ENCODE data around the gene C4A.
"Not testable (repeated sequence)": the region's sequence is repeated elsewhere in the genome, so short reads cannot be mapped to it uniquely, and the experiment has no call there.

Gene C4A

DNA sequence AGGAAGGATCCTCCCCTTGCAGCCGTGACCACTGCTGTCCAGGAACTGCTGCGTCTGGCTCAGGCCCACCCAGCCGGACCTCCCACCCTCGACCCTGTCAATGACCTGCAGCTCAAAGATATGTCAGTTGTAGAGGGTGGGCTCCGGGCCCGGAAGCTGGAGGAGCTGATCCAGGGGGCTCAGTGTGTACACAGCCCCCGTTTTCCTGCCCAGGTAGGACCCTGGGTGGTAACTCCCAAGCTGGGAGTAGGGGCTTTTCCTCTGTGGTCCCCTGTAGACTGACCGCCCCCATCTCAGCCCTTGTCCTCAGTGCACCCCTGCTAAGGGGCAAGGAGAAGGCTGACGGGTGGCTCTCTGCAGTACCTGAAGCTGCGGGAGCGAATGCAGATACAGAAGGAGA lies 13.5 kb upstream of the C4A start:
- intact Hi-C loops (cut with micrococcal nuclease): no loop called here
- Mint-ChIP-seq H3K36me3 (ENCODE audit: low read depth) (peaks cover 84% of the 10 kb centered on the region), H3K27me3 (no peaks in the 10 kb centered on the region), H3K27ac (no peak overlapping the region), H3K4me1 (ENCODE audit: low read depth) (peaks cover 32% of the 10 kb centered on the region), H3K9me3 (no peaks in the 10 kb centered on the region), H3K4me3 (no peak overlapping the region)

DNA sequence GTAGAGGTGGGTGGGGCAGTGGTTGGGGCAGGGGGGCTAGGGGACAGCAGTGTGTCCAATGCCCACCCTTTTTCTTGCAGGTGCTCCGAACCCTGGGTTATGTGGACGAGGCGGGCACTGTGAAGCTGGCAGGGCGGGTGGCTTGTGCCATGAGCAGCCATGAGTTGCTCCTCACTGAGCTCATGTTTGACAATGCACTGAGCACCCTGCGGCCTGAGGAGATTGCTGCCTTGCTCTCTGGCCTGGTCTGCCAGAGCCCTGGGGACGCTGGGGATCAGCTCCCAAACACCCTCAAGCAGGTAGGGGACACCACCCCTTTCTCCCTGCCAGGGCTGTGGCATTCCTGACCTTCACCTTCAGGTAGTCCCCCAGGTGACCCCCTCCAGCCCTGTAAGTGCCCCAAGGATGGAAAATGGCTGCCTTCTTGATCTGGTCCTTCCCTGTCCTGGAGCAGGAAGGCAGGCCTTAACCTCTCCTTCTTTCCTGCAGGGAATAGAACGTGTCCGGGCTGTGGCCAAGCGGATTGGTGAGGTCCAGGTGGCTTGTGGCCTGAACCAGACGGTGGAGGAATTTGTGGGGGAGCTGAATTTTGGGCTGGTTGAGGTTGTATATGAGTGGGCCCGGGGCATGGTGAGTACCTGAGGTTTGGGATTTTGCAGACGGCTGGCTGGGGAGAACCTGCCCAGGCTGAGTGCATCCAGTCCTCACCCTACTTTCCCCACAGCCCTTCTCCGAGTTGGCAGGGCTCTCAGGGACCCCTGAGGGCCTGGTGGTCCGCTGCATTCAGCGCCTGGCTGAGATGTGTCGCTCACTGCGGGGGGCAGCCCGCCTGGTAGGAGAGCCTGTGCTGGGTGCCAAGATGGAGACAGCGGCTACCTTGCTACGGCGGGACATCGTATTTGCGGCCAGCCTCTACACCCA lies 12.8 kb upstream of the C4A start:
- H3K9me3 Mint-ChIP-seq: no peaks in the 10 kb centered on the region
- H3K36me3 Mint-ChIP-seq (ENCODE audit: low read depth): peaks cover 80% of the 10 kb centered on the region
- no peak overlapping the region for H3K4me3 Mint-ChIP-seq

DNA sequence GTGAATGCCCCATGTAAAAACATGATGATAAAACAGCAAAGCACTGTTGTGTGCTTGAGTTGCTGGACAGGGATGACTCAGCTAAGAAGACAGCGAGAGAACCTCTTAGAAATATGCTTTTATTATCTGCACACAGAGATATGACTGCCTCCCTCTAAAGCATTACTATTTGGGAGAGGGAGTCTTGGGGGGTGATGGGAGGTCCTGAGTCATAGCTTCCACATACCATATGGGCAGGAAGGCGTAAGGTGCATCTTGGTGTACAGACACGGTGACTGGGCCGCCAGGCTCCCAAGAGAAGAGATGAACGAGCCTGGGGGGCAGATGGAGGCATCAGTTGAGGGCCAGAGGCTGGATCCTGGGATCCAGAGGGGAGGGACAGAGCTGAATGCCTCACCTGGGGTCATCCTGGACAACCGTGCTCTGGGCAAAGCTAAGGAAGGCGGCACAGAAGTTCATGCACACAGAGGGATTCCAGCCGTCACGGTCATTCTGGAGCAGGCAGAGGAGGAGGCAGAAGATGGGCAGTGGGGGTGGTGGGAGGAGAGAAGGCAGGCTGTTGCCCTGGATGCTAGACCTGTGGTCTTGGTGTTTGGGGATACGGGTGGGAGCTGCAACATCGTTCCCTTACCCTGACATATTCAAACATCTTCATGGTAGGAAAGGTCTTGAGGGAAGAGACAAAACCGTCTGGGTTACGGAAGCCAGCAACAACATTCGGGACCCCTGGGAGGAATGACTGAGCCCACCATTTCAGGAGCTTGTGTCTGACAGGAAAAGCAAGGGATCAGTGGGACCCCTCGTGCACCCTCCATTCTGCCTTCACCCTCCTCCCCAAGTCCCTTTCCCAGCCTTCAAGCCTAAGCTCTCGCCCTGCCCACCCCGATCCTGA lies 11.9 kb upstream of the C4A start:
- intact Hi-C loops (cut with micrococcal nuclease): no loop called here
- Mint-ChIP-seq H3K36me3 (ENCODE audit: low read depth) (peaks cover 76% of the 10 kb centered on the region), H3K9me3 (no peaks in the 10 kb centered on the region), H3K4me3 (no peak overlapping the region), H3K4me1 (ENCODE audit: low read depth) (peaks cover 43% of the 10 kb centered on the region), H3K27me3 (no peaks in the 10 kb centered on the region), H3K27ac (peak overlapping the region; percentile 98)

More for the DNA sequence above, 12.8 kb upstream of the C4A start:
- H3K4me1 Mint-ChIP-seq (ENCODE audit: low read depth): peaks cover 39% of the 10 kb centered on the region
- H3K27ac Mint-ChIP-seq: no peak overlapping the region
- intact Hi-C loops (cut with micrococcal nuclease): no loop called here
- no peaks in the 10 kb centered on the region for H3K27me3 Mint-ChIP-seq

DNA sequence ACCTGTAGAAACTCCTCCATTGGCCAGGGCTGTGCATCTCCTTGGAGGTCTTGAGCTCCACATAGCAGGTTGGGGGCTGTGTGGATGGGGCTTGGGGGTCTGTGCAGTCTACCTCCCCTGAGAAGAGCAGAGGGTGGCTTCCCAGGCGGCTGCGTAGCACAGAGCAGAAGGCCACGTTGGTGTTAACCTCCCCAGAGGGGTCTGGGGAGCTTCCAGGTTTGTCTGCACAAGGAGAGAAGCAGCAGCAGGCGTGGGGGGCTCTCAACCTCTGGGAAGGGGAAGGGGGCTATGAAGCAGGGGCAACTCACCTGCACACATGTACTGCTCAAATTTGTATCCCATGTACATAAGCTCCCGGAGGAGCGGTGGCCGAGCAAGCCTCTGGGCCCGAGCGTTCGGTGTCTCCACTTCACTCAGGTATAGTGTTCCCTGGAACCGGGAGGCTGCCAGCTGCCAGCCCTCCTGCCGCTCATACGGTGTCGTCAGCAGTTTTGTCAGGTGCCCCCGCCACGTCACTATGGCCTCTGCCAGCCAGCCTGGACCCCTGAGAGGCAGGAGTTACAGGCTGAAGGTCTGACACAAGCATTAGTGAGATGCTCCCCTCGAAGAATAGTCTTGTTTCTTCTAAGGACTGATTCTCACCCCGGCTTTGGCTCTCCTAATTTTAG lies 11.1 kb upstream of the C4A start:
- Mint-ChIP-seq H3K4me3 (peak overlapping the region; percentile 88), H3K27ac (peak overlapping the region; percentile 98), H3K4me1 (ENCODE audit: low read depth) (peaks cover 43% of the 10 kb centered on the region), H3K9me3 (no peaks in the 10 kb centered on the region), H3K27me3 (no peaks in the 10 kb centered on the region), H3K36me3 (ENCODE audit: low read depth) (peaks cover 76% of the 10 kb centered on the region)
- intact Hi-C loops (cut with micrococcal nuclease): no loop called here

DNA sequence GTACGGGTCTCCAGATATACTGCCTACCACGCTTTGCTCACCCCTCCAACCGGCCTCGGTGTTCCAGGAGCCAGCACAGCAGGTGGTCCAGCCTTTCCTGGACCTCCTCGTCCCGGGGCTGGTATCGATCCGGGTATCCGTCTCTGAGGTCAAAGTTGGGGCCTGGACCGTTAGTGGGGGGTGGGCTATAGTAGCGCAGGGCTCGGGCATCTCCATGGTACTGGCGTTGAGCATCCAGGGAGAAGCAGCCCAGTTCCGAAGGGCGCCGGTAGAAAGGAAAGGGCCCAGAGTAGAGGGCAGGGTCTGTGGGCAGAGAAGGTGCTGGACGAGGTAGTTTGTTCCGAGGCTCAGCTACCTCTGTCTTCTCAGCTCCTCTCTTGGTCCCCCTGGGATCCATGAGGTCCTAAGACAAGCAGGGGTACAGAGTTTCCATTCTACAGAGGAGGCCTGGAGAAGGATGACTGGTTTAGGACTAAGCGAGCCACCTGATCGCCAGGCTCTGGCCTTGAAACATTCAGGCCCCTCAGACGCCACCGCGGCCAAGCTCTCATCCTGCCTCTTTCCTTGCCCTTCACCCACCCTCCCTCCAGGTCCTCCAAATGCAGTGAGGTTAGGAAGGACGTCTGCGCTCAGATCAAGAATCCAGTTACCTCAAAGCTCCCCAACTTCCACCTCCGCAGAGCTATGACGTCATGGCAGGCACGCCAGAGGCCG lies 10.4 kb upstream of the C4A start:
- intact Hi-C loops (cut with micrococcal nuclease): no loop called here
- Mint-ChIP-seq H3K36me3 (ENCODE audit: low read depth) (peaks cover 74% of the 10 kb centered on the region), H3K4me1 (ENCODE audit: low read depth) (peaks cover 43% of the 10 kb centered on the region)

DNA sequence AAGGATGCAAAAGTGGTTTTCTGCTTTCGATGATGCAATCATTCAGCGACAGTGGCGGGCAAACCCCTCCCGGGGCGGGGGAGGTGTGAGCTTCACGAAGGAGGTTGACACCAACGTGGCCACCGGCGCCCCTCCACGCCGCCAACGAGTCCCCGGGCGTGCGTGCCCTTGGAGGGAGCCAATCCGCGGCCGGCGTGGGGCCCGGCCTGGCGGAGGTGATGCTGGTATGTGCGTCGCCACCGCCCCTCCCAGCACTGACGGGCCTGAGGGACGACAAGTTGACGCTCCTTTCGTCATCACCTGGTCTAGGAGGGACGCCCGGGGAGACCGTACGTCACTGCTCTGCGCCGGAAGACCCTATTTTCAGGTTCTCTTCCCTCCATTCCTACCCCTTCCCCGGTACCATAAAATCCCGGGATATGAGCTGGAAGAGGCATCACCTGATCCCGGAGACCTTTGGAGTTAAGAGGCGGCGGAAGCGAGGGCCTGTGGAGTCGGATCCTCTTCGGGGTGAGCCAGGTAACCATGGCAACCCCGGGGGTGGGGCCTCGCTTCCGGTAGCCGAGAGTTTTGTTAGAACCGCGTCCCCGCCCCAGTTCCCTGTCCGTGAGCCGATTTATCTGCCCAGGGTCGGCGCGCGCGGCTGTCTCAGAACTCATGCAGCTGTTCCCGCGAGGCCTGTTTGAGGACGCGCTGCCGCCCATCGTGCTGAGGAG lies 9.7 kb upstream of the C4A start, which contains the start of gene DXO:
DXO (minus strand) TSS at position 146 of the 716 bp plus-strand sequence. CDS start 463 bp downstream, outside the sequence.
- Mint-ChIP-seq H3K4me1 (ENCODE audit: low read depth) (peaks cover 43% of the 10 kb centered on the region), H3K27ac (peak within 1 kb of the TSS; percentile 98), H3K4me3 (peak within 1 kb of the TSS; percentile 88), H3K27me3 (no peaks in the 10 kb centered on the region), H3K9me3 (no peaks in the 10 kb centered on the region), H3K36me3 (ENCODE audit: low read depth) (peaks cover 74% of the 10 kb centered on the region)
- intact Hi-C loops (cut with micrococcal nuclease): loop anchor here (1.0 kb wide), 1 partner anchor 13 kb away; the partner anchor contains the start of gene SKIC2

More for the DNA sequence above, 10.4 kb upstream of the C4A start:
- no peaks in the 10 kb centered on the region for H3K9me3 Mint-ChIP-seq
- H3K27me3 Mint-ChIP-seq: no peaks in the 10 kb centered on the region
- peak overlapping the region; percentile 98 for H3K27ac Mint-ChIP-seq
- peak overlapping the region; percentile 88 for H3K4me3 Mint-ChIP-seq

DNA sequence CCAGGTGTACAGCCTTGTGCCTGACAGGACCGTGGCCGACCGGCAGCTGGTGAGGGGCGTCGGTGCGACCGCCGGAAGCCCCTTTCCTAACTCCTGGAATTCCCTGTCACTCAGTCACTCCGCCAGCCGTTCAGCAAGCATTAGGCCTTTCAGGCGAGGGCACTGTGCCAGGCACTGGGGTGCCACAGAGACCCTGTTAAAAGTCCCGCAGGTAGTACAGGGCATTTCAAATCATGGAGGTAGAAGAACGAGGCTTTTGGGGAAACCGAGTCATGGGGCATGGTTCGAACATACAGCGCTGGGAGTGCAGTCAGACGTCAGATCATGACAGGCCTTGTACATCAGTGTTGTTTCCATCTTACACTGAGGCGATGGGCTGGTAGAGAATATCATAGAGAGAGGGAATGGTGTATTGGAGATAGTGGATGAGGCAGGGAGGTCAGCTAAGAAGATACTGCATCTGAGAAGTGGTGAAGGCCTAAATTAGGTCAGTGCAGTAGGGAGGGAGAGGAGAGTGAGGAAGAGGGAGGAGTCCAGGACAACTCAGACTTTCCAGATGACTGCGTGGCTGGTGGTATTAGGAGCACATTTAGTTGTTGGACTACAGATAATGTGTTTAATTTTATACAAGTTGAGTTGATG lies 9.0 kb upstream of the C4A start:
- Mint-ChIP-seq H3K27ac (peak overlapping the region; percentile 98), H3K36me3 (ENCODE audit: low read depth) (peaks cover 68% of the 10 kb centered on the region), H3K27me3 (no peaks in the 10 kb centered on the region), H3K4me3 (peak overlapping the region; percentile 88), H3K4me1 (ENCODE audit: low read depth) (peaks cover 43% of the 10 kb centered on the region), H3K9me3 (no peaks in the 10 kb centered on the region)
- intact Hi-C loops (cut with micrococcal nuclease): loop anchor here (1.0 kb wide), 1 partner anchor 14 kb away; the partner anchor contains the start of gene SKIC2

DNA sequence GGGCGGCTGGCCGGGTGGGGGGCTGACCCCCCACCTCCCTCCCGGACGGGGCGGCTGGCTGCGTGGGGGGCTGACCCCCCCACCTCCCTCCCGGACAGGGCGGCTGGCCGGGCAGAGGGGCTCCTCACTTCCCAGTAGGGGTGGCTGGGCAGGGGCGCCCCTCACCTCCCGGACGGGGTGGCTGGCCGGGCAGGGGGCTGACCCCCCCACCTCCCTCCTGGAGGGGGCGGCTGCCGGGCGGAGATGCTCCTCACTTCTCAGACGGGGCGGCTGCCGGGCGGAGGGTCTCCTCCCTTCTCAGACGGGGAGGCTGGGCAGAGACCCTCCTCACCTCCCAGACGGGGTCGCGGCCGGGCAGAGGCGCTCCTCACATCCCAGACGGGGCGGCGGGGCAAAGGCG lies 5.8 kb upstream of the C4A start:
- intact Hi-C loops (cut with micrococcal nuclease); H3K27me3 Mint-ChIP-seq; H3K9me3 Mint-ChIP-seq; H3K4me3 Mint-ChIP-seq; H3K27ac Mint-ChIP-seq: not testable (repeated sequence)
- Mint-ChIP-seq H3K36me3 (ENCODE audit: low read depth) (peaks cover 60% of the 10 kb centered on the region), H3K4me1 (ENCODE audit: low read depth) (peaks cover 34% of the 10 kb centered on the region)

DNA sequence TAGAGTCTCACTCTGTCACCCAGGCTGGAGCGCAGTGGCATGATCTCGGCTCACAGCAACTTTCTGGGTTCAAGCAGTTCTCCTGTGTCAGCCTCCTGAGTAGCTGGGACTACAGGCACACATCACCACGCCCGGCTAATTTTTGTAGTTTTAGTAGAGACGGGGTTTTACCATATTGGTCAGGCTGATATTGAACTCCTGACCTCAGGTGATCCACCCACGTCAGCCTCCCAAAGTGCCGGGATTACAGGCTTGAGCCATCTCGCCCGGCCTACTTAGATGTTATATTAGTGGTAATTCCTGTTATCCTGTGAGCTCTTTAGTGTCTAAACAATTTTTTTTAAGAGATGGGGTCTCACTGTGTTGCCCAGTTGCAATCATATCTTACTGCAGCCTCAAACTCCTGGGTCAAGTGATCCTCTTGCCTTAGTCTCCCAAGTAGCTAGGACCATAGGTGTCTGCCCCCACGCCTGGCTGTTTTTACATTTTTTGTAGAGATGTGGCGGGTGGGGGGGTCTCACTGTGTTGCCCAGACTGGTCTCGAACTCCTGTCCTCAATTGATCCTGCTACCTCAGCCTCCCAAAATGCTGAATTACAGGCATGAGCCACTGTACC lies 3.9 kb upstream of the C4A start:
- H3K4me3 Mint-ChIP-seq: no peak overlapping the region

DNA sequence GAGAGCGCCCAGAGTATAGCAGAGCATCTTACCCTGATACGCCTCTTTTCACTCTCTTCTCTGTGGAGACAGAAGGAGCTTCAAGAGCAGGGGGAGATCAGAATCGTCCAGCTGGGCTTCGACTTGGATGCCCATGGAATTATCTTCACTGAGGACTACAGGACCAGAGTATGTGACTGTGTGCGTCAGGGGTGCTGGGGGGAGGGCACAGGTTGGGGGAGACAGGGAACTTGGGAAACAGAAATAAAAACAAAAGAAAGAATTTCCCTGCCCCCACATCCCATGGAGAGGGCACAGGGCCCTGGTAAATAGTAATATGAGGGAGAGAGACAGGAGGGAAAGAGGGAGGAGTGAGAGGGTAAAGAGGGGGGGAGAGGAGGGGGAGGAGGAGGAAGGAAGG lies 3.0 kb upstream of the C4A start:
- intact Hi-C loops (cut with micrococcal nuclease): no loop called here
- Mint-ChIP-seq H3K4me3 (no peak overlapping the region), H3K27me3 (no peaks in the 10 kb centered on the region), H3K4me1 (ENCODE audit: low read depth) (peaks cover 11% of the 10 kb centered on the region), H3K36me3 (ENCODE audit: low read depth) (peaks cover 49% of the 10 kb centered on the region), H3K9me3 (no peaks in the 10 kb centered on the region), H3K27ac (peak overlapping the region; percentile 45)

More for the DNA sequence above, 3.9 kb upstream of the C4A start:
- Mint-ChIP-seq H3K27me3 (no peaks in the 10 kb centered on the region), H3K27ac (no peak overlapping the region), H3K9me3 (no peaks in the 10 kb centered on the region), H3K4me1 (ENCODE audit: low read depth) (peaks cover 20% of the 10 kb centered on the region), H3K36me3 (ENCODE audit: low read depth) (peaks cover 52% of the 10 kb centered on the region)
- intact Hi-C loops (cut with micrococcal nuclease): no loop called here

DNA sequence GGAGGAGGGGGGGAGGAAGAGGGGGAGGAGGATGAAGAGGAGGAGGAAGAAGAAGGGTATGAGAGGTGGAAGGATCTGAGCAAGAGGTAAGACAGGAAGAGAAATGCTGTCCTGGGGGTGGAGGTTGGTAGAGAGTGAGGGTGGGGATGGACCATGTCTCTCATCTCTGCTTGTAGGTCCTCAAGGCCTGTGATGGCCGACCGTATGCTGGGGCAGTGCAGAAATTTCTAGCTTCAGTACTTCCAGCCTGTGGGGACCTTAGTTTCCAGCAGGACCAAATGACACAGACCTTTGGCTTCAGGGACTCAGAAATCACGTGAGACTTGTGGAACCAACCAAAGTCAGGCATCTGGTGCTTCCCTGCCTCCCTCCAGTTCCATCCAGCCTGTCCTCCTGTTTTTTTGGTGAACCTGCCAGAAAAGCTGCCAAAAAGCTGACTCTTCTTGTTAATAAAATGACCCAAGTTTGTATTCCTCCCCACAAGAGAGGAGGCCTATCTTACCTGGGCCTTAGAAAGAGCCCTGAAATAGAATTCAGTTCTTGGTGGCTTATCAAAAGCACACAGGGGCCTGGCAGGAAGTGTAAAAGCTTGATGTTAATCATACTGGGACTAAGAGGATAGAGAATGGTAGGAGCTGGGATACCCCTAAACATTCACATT lies 2.5 kb upstream of the C4A start:
- Mint-ChIP-seq H3K27ac (peak overlapping the region; percentile 45), H3K4me3 (no peak overlapping the region), H3K9me3 (no peaks in the 10 kb centered on the region), H3K4me1 (ENCODE audit: low read depth) (peaks cover 6% of the 10 kb centered on the region), H3K27me3 (no peaks in the 10 kb centered on the region), H3K36me3 (ENCODE audit: low read depth) (peaks cover 44% of the 10 kb centered on the region)
- intact Hi-C loops (cut with micrococcal nuclease): no loop called here
